B cell (primary cell): Measurements from ENCODE around the gene CD6. TPM values are rescaled to one million over a fixed set of nuclear protein-coding genes. Genes with fewer than 3 reads are reported as not detected.

Source experiments
- ATAC-seq: fragments of 200-7000 bp; cut with Tn5 transposase; one replicate; pipeline ENCODE4 v1.10.0; 2021; ENCODE audit warnings: low read depth, mild to moderate bottlenecking, moderate number of reproducible peaks, moderate library complexity
- CTCF ChIA-PET: fragments of 350-600 bp; sonication (Branson Sonifier 250); formaldehyde crosslinking; loops from one replicate; lab custom pipeline; 2021; ENCODE audit warnings: antibody characterized with exemption, inconsistent platforms; lab: Charles Lee
- POLR2A ChIA-PET: fragments of 350-600 bp; sonication (Branson Sonifier 250); formaldehyde crosslinking; loops from one replicate; lab custom pipeline; 2021; ENCODE audit warnings: antibody characterized with exemption; lab: Charles Lee
- DNase-seq: peaks from one replicate; pipeline ENCODE4 v3.0.0; 2013
- H2AFZ ChIP-seq: 2 replicates; pipeline ENCODE4 v1.6.1; 2012; ENCODE audit warnings: mild to moderate bottlenecking, low read depth, low read length; ENCODE audit not compliant: insufficient read depth, poor library complexity, severe bottlenecking
- H3K27ac ChIP-seq, 2 donors: 1 replicate in 1 of 2; 2 replicates in 1 of 2; pipeline ENCODE4 v1.5.1; 2012 to 2013; ENCODE audit warnings: low read length in 2 of 2, mild to moderate bottlenecking in 2 of 2, moderate library complexity in 1 of 2
- H3K27me3 ChIP-seq, 4 experiments: fragments of 200-600 bp in 1 of 4; sonication (generic) in 1 of 4; replicated peaks in 1 of 4; 1 replicate in 2 of 4; 2 replicates in 2 of 4; pipeline versions ENCODE4 v1.6.1 to v1.7.0; 2013 to 2016; ENCODE audit warnings: low read length in 3 of 4, mild to moderate bottlenecking in 2 of 4, mixed read lengths in 1 of 4, moderate library complexity in 1 of 4; ENCODE audit not compliant: insufficient read depth in 4 of 4, control insufficient read depth in 3 of 4; ENCODE audit errors: control extremely low read depth in 1 of 4
- H3K36me3 ChIP-seq, 2 experiments: replicated peaks in 1 of 2; 1 replicate in 1 of 2; 2 replicates in 1 of 2; pipeline versions ENCODE4 v1.6.1 to v1.7.1; 2013; ENCODE audit warnings: low read length in 1 of 2; ENCODE audit not compliant: insufficient read depth in 2 of 2, control insufficient read depth in 1 of 2; ENCODE audit errors: control extremely low read depth in 1 of 2, extremely low read depth in 1 of 2
- H3K4me1 ChIP-seq, 2 donors: fragments of 200-600 bp in 1 of 2; sonication (generic) in 1 of 2; 1 replicate in 1 of 2; 2 replicates in 1 of 2; pipeline versions ENCODE4 v1.5.1 to v1.6.1; 2013 to 2017; ENCODE audit warnings: low read length in 2 of 2; ENCODE audit not compliant: control insufficient read depth in 2 of 2, insufficient read depth in 2 of 2
- H3K4me2 ChIP-seq: replicated peaks from 2 replicates; pipeline ENCODE3; 2012; ENCODE audit warnings: mild to moderate bottlenecking, low read depth, low read length; ENCODE audit not compliant: poor library complexity, severe bottlenecking
- H3K4me3 ChIP-seq, 5 experiments: fragments of 200-600 bp in 1 of 5; sonication (generic) in 1 of 5; 1 replicate in 3 of 5; 2 replicates in 2 of 5; pipeline versions ENCODE4 v1.5.1 to v1.7.0; 2011 to 2016; ENCODE audit warnings: low read length in 4 of 5, mild to moderate bottlenecking in 4 of 5, low read depth in 2 of 5, control low read depth in 1 of 5, moderate library complexity in 1 of 5; ENCODE audit not compliant: insufficient read depth in 1 of 5; ENCODE audit errors: control extremely low read depth in 1 of 5, extremely low read depth in 1 of 5
- H3K79me2 ChIP-seq: fragments of 200-600 bp; sonication (generic); one replicate; pipeline ENCODE4 v1.6.0; 2016; ENCODE audit warnings: low read length; ENCODE audit not compliant: control insufficient read depth, insufficient read depth
- H3K9ac ChIP-seq: fragments of 200-600 bp; sonication (generic); 2 replicates; pipeline ENCODE4 v1.6.1; 2017; ENCODE audit warnings: mild to moderate bottlenecking, low read length, moderate library complexity
- H3K9me3 ChIP-seq, 3 donors: one replicate each; pipeline versions ENCODE4 v1.6.1 to v1.7.1; 2013; ENCODE audit warnings: low read length in 2 of 3; ENCODE audit not compliant: control insufficient read depth in 2 of 3, insufficient read depth in 1 of 3; ENCODE audit errors: control extremely low read depth in 1 of 3
- H4K20me1 ChIP-seq: 2 replicates; pipeline ENCODE4 v1.6.0; 2012; ENCODE audit warnings: mild to moderate bottlenecking, low read length; ENCODE audit not compliant: insufficient read depth, control insufficient read depth, poor library complexity, severe bottlenecking
- H3K27ac Mint-ChIP-seq: one replicate; pipeline ENCODE4 v1.8.0; 2021; ENCODE audit warnings: mixed read lengths
- H3K27me3 Mint-ChIP-seq: one replicate; pipeline ENCODE4 v1.8.0; 2021; ENCODE audit warnings: mixed read lengths
- H3K4me1 Mint-ChIP-seq: one replicate; pipeline ENCODE4 v1.8.0; 2021; ENCODE audit warnings: mixed read lengths
- H3K4me3 Mint-ChIP-seq: one replicate; pipeline ENCODE4 v1.8.0; 2021; ENCODE audit warnings: mixed read lengths
- H3K9me3 Mint-ChIP-seq: one replicate; pipeline ENCODE4 v1.8.0; 2022; ENCODE audit warnings: mixed read lengths; ENCODE audit not compliant: insufficient read depth
- CTCF ChIP-seq: fragments of 200-600 bp; IDR thresholded peaks from one replicate; pipeline ENCODE4 v1.8.0; 2022; ENCODE audit warnings: antibody characterized with exemption, mild to moderate bottlenecking
- EZH2 ChIP-seq: IDR thresholded peaks from 2 replicates; pipeline ENCODE4 v1.6.1; 2012; ENCODE audit warnings: borderline replicate concordance, low read depth, mild to moderate bottlenecking, moderate library complexity, low read length; ENCODE audit not compliant: insufficient read depth, poor library complexity, severe bottlenecking
- WGBS: methylation state at CpG from one replicate; pipeline ENCODE4 v1.1.5; 2013; ENCODE audit warnings: missing lambda C conversion rate; ENCODE audit not compliant: insufficient coverage; 5-methylcytosine and 5-hydroxymethylcytosine counted together
- intact Hi-C: fragments of 100-400 bp; cut with micrococcal nuclease; formaldehyde crosslinking; loops from one replicate; pipeline ENCODE4 v1.10.0; 2022
- polyA plus RNA-seq: library from polyadenylated mRNA; depleted of rRNA; stranded (reverse); fragments of >200 nt; gene quantifications from 2 replicates; pipeline ENCODE4 v1.2.3, GENCODE V29; 2012
- total RNA-seq, 2 donors: library from RNA; stranded (reverse); fragments of 120-200 nt in 1 of 2; gene quantifications; 1 replicate in 1 of 2; 2 replicates in 1 of 2; pipeline versions ENCODE4 v1.2.3 to v1.2.4, GENCODE V29; 2013 to 2022

Gene CD6
- total and polyA plus RNA-seq, 2 donors (not counting 1 experiment from before 2014, with no cell fraction given) = 9.3 to 13.6 TPM

GRCh38 chr11:61011229-61011870 is 39.9 kb downstream of the CD6 start:
- Histone ChIP-seq H2AFZ (no peak overlapping the region), H4K20me1 (no peaks in the 10 kb centered on the region), H3K27ac (no peak overlapping the region), H3K36me3 (no peaks in the 10 kb centered on the region), H3K9ac (no peak overlapping the region), H3K79me2 (no peaks in the 10 kb centered on the region), H3K4me1 (peaks cover 25 to 27% of the 10 kb centered on the region in 2 donors), H3K9me3 (peaks cover 0 to 7% (median 0%) of the 10 kb centered on the region in 3 donors), H3K4me2 (peak overlapping the region; percentile 66), H3K27me3 (peaks cover 0 to 16% (median 6%) of the 10 kb centered on the region in 4 experiments), H3K4me3 (no peak overlapping the region)
- H3K4me3 Mint-ChIP-seq = no peak overlapping the region
- no peak for TF ChIP-seq CTCF
- no peak for TF ChIP-seq EZH2
- ATAC-seq = no peak
- H3K4me1 Mint-ChIP-seq = peaks cover 34% of the 10 kb centered on the region
- ChIA-PET POLR2A (interaction anchor here (0.9 to 2.9 kb wide), 2 partner anchors 11 to 36 kb away, joined by 3 to 9 read pairs; no protein-coding TSS in a partner anchor), CTCF (interaction anchor here (1.5 kb wide), 1 partner anchor 42 kb away, joined by 5 read pairs; no protein-coding TSS in a partner anchor)
- peaks cover 8% of the 10 kb centered on the region for H3K27me3 Mint-ChIP-seq
- DNase-seq = no peak
- whole genome bisulfite sequencing = 81% methylated on average over 3 of the region's 7 CpGs
- no peaks in the 10 kb centered on the region for H3K9me3 Mint-ChIP-seq
- H3K27ac Mint-ChIP-seq = no peak overlapping the region
- intact Hi-C loops = no loop called here
